Hematopoietic multipotent progenitor cell (in vitro differentiated cells): Measurements from ENCODE around the gene CENPO. TPM values are rescaled to one million over a fixed set of nuclear protein-coding genes. Genes with fewer than 3 reads are reported as not detected.
"Not testable (repeated sequence)": the region's sequence is repeated elsewhere in the genome, so short reads cannot be mapped to it uniquely, and the experiment has no call there.

Source experiments
- DNase-seq, 3 donors: peaks; one replicate each; pipeline ENCODE4 v3.0.0-alpha.2; 2011 to 2015; ENCODE audit warnings: low read depth in 2 of 3, low spot score in 2 of 3
- total RNA-seq: library from RNA; depleted of rRNA; stranded (reverse); fragments of >200 nt; gene quantifications from one replicate; pipeline ENCODE4 v1.2.3, GENCODE V29; 2012

The CENPO gene
- total RNA-seq, 1 donor, result 10.2 TPM

DNA sequence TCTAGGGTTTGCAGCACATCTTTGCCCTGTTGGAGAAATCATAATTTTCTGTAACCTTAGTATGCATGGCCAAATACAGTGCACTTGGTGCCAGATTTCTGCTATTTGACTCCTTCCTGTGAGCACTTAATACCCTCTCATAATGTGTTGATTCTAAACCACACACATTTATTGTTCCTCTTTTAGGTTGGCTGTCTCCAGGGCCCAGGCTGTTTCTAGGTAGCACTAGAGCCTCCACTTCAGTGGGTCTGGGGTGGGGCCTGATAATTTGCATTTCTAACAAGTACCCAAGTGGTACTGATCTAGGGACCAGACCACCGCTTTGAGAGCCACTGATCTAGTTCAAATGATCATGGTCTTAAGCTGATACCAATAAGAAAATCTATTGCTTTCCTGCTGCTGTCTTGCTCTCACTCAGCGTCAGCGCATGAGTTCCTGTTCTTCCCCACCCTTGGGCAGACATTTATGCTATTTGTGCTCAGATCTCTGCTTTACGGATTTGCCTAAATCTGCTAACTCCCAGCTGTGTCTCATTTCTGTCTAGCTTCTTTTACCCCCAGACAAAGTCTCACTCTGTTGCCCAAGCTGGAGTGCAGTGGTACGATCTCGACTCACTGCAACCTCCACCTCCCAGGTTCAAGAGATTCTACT, 7.4 kb upstream of the CENPO start:
- peak in 2 of 3 donors; percentile 46 to 74 for DNase-seq

DNA sequence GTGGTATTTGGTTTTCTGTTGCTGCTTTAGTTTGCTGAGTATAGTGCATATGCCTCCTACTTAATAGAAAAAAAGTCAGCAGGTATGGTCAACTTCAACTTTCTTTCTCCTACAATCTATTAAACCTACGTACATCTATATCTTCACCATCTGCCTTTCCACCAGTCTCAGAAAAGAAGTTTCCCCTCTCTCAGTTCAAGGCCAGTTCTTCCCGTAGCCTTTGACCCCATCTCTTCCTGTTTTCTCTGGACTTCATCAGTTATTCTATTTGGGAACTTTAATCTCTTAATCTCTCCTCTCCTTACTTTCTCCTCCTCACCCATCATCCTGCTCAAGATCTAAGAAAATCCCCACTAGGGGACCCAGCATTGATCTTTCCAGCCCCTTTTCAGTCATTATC, 5.7 kb upstream of the CENPO start:
- DNase-seq, result no peak

DNA sequence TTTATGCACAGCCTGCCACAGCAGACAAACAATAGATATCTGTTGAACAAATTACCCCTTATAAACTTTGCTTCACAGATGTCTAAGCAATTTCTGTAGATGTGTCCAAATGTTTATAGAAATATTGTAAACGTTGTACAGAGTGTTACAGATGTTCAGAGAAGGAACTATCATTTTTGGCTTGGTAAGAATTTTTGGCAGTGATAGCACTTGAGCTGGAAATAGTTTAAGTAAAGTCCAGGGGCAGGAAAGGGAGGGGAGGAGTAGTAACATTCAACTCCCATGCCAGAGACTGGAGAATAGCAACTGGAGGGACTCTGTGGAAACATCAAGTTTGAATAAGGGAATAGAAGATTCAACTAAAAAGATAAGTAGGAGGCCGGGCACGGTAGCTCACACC, 4.4 kb upstream of the CENPO start:
- DNase-seq, result no peak

DNA sequence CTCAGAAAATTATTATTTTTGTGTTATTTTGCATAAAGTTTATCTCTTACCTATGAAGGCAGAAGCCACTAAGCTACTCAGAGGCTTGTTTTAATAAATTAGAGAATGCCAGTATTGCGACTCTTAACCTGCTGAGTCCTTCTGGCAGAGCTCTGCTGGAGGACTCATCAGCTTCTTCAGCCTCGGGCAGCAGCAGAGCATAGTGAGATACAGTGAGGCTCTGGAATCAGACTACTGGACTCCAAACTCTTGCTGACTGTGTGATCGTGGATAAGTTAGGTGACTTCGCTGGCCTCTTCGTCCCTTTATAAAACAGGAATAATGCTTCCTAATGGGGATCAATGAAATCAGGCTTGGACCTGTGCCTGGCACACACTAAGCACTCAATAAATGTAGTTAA, 1.8 kb upstream of the CENPO start:
- no peak for DNase-seq

GRCh38 chr2:24792542-24792873, 717 bp upstream of the CENPO start:
- peak in 1 of 3 donors; percentile 3 for DNase-seq

DNA sequence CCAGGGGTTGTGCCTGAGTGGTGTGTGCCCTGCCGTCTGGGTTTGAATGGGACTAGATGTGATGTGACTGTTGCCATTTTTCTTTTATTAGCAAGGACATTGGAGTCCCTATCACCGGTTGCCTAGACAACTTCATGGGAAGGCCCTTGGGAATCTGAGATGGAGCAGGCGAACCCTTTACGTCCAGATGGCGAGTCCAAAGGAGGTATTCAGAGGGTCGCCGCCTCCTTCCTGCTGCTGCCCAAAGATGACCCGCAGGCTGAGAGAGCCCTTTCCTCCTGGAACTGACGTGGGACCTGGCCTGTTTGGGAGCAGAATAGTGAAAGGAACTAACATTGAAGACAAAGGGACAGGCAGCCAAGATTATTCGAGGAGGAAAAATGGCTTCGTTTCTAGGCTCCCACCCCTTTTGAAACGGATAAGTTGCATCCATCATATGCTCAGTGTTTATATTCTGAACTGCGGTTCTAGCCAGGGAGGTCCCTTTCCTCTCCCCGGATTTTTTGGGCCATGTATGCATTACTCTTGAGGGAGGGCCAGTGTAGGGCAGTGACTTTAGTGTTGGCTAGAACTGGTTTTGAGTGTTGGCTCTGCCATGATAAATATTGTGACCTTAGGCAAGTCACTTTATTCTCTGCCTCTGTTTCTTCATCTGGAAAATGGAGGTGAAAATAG, 673 bp downstream of the CENPO start:
- no peak for DNase-seq

- no peak for DNase-seq
These were observed 4.4 kb downstream of the CENPO start for GRCh38 chr2:24797644-24798043.

GRCh38 chr2:24800487-24800886, 7.3 kb downstream of the CENPO start:
- DNase-seq, result not testable (repeated sequence)

DNA sequence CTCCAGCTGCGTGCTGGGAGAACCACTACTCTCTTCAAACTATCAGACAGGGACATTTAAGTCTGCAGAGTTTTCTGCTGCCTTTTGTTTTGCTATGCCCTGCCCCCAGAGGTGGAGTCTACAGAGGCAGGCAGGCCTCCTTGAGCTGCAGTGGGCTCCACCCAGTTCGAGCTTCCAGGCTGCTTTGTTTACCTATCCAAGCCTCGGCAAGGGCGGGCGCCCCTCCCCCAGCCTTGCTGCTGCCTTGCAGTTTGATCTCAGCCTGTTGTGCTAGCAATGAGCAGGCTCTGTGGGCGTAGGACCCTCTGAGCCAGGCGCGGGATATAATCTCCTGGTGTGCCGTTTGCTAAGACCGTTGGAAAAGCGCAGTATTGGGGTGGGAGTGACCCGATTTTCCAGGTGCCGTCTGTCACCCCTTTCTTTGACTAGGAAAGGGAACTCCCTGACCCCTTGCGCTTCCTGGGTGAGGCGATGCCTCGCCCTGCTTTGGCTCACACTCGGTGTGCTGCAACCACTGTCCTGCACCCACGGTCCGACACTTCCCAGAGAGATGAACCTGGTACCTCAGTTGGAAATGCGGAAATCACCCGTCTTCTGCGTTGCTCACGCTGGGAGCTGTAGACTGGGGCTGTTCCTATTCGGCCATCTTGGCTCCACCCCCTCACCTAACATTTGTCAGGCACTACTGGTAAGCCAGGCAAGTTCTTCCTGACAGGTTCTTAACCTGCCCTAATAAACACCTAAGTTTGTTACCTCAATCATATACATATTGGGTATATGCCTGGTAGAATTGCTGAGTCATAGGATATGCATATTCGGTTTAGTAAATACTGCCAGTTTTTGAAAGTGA, 12.8 kb downstream of the CENPO start:
- not testable (repeated sequence) for DNase-seq

DNA sequence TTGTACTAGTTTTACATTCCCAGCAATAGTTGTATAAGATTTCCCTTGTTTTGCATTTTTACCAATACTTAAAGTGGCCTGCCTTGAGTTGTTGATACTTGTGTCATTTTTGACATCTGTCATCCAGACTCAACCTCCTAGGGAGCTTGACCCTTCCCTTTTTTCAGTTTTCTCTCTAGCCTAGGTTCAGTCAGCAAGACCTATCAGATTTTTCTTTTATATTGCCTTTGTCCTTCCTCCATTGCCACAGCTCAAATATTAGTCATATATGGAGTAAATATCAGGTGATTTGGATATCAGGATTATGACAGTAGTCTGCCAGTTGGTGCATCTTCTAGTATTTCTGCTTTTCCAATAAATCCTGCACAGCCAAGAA, 13.4 kb downstream of the CENPO start:
- DNase-seq, result no peak

- no peak for DNase-seq
These were observed 16.2 kb downstream of the CENPO start for GRCh38 chr2:24809316-24810007.

DNA sequence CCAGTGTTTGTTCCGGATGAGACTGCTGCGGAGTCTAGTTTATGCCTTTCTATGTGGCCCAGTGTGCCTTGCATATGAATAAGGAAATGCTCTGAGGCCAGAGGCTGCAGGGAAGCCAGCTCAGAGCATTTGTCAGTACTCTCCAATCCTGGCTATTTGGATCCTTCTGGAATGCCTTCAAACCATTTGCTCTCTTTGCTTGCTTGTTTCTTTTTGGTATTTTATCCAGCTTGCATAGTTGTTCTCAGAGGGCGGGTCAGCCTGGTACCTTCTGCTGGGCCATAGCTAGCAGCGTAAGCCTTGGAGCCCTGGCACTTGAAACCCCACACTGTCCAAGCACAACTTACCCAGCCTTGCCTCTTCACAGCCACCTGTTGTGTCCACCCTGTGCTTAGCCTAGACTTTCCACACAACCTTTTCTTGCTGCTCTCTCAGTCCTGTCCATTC, 20.5 kb downstream of the CENPO start:
- DNase-seq, result no peak

GRCh38 chr2:24814516-24814915, 21.3 kb downstream of the CENPO start:
- no peak for DNase-seq

DNA sequence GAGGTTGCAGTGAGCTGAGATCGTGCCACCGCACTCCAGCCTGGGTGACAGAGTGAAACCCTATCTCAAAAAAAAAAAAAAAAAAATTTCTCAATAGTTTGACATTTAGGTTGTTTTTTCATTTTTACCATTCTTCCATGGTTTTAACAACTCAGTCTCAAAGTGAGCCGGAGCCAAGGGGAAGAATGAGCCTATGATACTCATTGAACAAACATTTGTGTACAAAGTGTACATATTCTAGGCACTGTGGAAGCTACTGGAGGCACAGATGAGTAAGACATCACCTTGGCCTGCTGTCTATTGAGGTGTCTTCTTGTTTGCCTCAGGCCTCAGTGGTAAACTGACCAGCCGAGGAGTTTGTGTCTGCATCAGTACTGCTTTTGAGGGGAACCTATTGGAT, 21.9 kb downstream of the CENPO start:
- no peak for DNase-seq

- no peak for DNase-seq
These were observed 23.2 kb downstream of the CENPO start for GRCh38 chr2:24816404-24816803.

GRCh38 chr2:24816884-24817283, 23.7 kb downstream of the CENPO start:
- DNase-seq, result no peak

GRCh38 chr2:24818721-24819167, 25.5 kb downstream of the CENPO start:
- peak in 1 of 3 donors; percentile 48 for DNase-seq

DNA sequence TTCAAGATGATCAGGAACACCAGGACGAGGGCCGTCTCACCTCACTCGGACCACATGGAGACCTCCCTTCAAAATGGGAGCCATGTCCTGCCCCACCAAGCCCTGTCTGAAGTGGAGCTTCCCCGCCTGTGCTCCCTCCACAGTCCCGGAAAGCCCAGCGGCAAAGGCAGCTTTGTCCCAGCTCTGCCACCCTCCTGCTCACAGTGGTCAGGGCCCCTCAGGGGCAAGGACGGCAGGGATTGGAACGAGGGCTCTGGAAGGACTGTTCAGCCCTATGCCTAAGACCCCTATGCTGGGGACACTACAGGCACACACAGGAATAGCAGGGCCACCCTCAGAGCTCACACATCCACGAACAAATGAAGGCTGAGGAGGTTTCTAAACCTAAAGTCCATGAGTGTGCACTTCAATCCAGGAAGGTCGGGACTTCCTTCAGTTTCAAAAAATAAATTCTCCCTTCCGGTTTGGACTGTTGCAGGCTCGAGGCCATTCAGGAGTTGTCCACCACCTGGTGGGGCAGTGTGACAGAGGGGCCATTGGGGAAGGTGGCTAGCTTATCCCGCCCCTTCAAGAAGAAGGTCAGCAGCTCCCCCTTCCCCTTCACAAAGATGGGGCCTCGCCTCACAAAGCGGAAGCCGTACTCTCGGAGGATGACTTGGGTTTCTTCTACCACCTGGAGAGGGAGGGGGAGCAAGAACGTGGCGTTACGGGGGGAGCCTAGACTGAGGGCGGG, 26.4 kb downstream of the CENPO start:
- DNase-seq, result no peak

GRCh38 chr2:24820175-24820513, 26.9 kb downstream of the CENPO start:
- DNase-seq, result no peak

GRCh38 chr2:24820598-24821432, 27.6 kb downstream of the CENPO start:
- DNase-seq, result no peak
